Aorta (tissue), 5 donors: ENCODE data around the gene HYCC1. TPM values are rescaled to one million over a fixed set of nuclear protein-coding genes. Genes with fewer than 3 reads are reported as not detected.

Experiments used
- ATAC-seq: fragments of 200-7000 bp; cut with Tn5 transposase; one replicate; pipeline ENCODE4 v1.9.1; 2022; ENCODE audit warnings: moderate library complexity; ENCODE audit not compliant: low FRiP score
- DNase-seq, 2 donors: peaks; one replicate each; pipeline ENCODE4 v3.0.0-alpha.2; 2020
- H3K27ac ChIP-seq, 2 donors: one replicate each; pipeline ENCODE4 v1.5.1; 2013; ENCODE audit warnings: low read length in 2 of 2, mild to moderate bottlenecking in 2 of 2, moderate library complexity in 2 of 2, control low read depth in 1 of 2, inconsistent platforms in 1 of 2, low read depth in 1 of 2
- H3K27me3 ChIP-seq, 2 donors: one replicate each; pipeline ENCODE4 v1.6.1; 2013; ENCODE audit warnings: control low read depth in 1 of 2, low read length in 1 of 2, mild to moderate bottlenecking in 1 of 2, moderate library complexity in 1 of 2; ENCODE audit not compliant: insufficient read depth in 2 of 2, control insufficient read depth in 1 of 2
- H3K36me3 ChIP-seq, 2 donors: one replicate each; pipeline ENCODE4 v1.6.1; 2013; ENCODE audit warnings: control low read depth in 1 of 2, low read length in 1 of 2, mild to moderate bottlenecking in 1 of 2; ENCODE audit not compliant: insufficient read depth in 2 of 2, control insufficient read depth in 1 of 2
- H3K4me1 ChIP-seq, 2 donors: one replicate each; pipeline ENCODE4 v1.6.1; 2013; ENCODE audit warnings: low read length in 2 of 2, control low read depth in 1 of 2, mild to moderate bottlenecking in 1 of 2, moderate library complexity in 1 of 2; ENCODE audit not compliant: insufficient read depth in 2 of 2, control insufficient read depth in 1 of 2
- H3K4me3 ChIP-seq, 2 donors: one replicate each; pipeline ENCODE4 v1.5.1; 2013; ENCODE audit warnings: low read length in 2 of 2, control low read depth in 1 of 2, mild to moderate bottlenecking in 1 of 2
- H3K9me3 ChIP-seq: one replicate; pipeline ENCODE4 v1.6.1; 2013; ENCODE audit warnings: mild to moderate bottlenecking, low read length; ENCODE audit not compliant: control insufficient read depth
- WGBS, 2 donors: extraction: QIAGEN DNeasy Blood & Tissue Kit; methylation state at CpG; one replicate each; pipeline ENCODE4 v1.1.7; 2013; 5-methylcytosine and 5-hydroxymethylcytosine counted together
- intact Hi-C, 2 donors: fragments of 100-400 bp; cut with DNase I; formaldehyde crosslinking; loops; one replicate each; pipeline versions ENCODE4 v1.14.2 to v1.15.0; 2022
- polyA plus RNA-seq, 2 donors: library from polyadenylated mRNA; stranded (reverse); fragments of 200-250 nt; gene quantifications; one replicate each; pipeline ENCODE4 v1.2.3, GENCODE V29; 2013
- total RNA-seq, 2 donors: library from RNA; stranded (reverse); fragmentation: NEBNext Ultra II Directional; extraction: Animal tissue kit (Norgen Biotek cat#: 25700); gene quantifications; one replicate each; pipeline ENCODE4 v1.2.1, GENCODE V29; 2021
- donor health status: healthy with polysubstance abuse.
- donor health status: Bipolar disorder and iron deficiency.
- donor health status: DM: no; HTN: no; CAD: no.
- donor health status: DM: no; HTN: no; CAD: no.
- donor health status: DM: yes; HTN: yes; CAD: no.

HYCC1 gene
- total and polyA plus RNA-seq, 4 donors: 21.0 to 69.3 (median 42.5) TPM

- ATAC-seq (no peak), DNase-seq (no peak)
- no peaks in the 10 kb centered on the region for H3K36me3 ChIP-seq
- no peaks in the 10 kb centered on the region for H3K9me3 ChIP-seq
- intact Hi-C loops: no loop called here
- peaks cover 0 to 8% of the 10 kb centered on the region in 2 donors for H3K4me1 ChIP-seq
- H3K4me3 ChIP-seq: no peak overlapping the region
- H3K27me3 ChIP-seq: no peaks in the 10 kb centered on the region
- 83 to 91% methylated on average over 2 of the region's 2 CpGs for WGBS, 2 donors
- H3K27ac ChIP-seq: no peak overlapping the region
These were observed 15.9 kb downstream of the HYCC1 start for GRCh38 chr7:22997871-22998518.

GRCh38 chr7:22996470-22996869 is 17.5 kb downstream of the HYCC1 start:
- Histone ChIP-seq H3K36me3 (no peaks in the 10 kb centered on the region), H3K9me3 (no peaks in the 10 kb centered on the region), H3K27me3 (no peaks in the 10 kb centered on the region), H3K4me3 (no peak overlapping the region), H3K27ac (no peak overlapping the region), H3K4me1 (peaks cover 0 to 3% of the 10 kb centered on the region in 2 donors)
- intact Hi-C loops: no loop called here
- DNase-seq: no peak
- no peak for ATAC-seq
- WGBS, 2 donors: 11 to 30% methylated on average over 1 of the region's 1 CpG

- Histone ChIP-seq H3K4me1 (peaks cover 0 to 3% of the 10 kb centered on the region in 2 donors), H3K27me3 (no peaks in the 10 kb centered on the region), H3K27ac (no peak overlapping the region), H3K4me3 (no peak overlapping the region), H3K36me3 (no peaks in the 10 kb centered on the region), H3K9me3 (no peaks in the 10 kb centered on the region)
- intact Hi-C loops: no loop called here
- ATAC-seq (no peak), DNase-seq (no peak)
- 91 to 98% methylated on average over 2 of the region's 2 CpGs for WGBS, 2 donors
These were observed 18.9 kb downstream of the HYCC1 start for GRCh38 chr7:22995011-22995410.

GRCh38 chr7:22992874-22993840 is 20.8 kb downstream of the HYCC1 start:
- no peak for DNase-seq
- H3K36me3 ChIP-seq: no peaks in the 10 kb centered on the region

GRCh38 chr7:22990588-22990949 is 23.4 kb downstream of the HYCC1 start:
- H3K27ac ChIP-seq: no peak overlapping the region
- no peaks in the 10 kb centered on the region for H3K9me3 ChIP-seq
- no peaks in the 10 kb centered on the region for H3K27me3 ChIP-seq
- no peak for DNase-seq
- no peaks in the 10 kb centered on the region for H3K4me1 ChIP-seq
- 41 to 60% methylated on average over 1 of the region's 1 CpG for WGBS, 2 donors
- H3K4me3 ChIP-seq: no peak overlapping the region
- no peaks in the 10 kb centered on the region for H3K36me3 ChIP-seq
- ATAC-seq: no peak
- intact Hi-C loops: no loop called here

More at GRCh38 chr7:22992874-22993840, 20.8 kb downstream of the HYCC1 start:
- H3K4me1 ChIP-seq: no peaks in the 10 kb centered on the region
- ATAC-seq: no peak
- intact Hi-C loops: no loop called here
- H3K9me3 ChIP-seq: no peaks in the 10 kb centered on the region
- no peak overlapping the region for H3K27ac ChIP-seq
- 92 to 93% methylated on average over 3 of the region's 3 CpGs for WGBS, 2 donors
- no peaks in the 10 kb centered on the region for H3K27me3 ChIP-seq
- H3K4me3 ChIP-seq: no peak overlapping the region

- 83 to 84% methylated on average over 3 of the region's 3 CpGs for WGBS, 2 donors
- Histone ChIP-seq H3K4me3 (no peak overlapping the region), H3K36me3 (no peaks in the 10 kb centered on the region), H3K4me1 (no peaks in the 10 kb centered on the region), H3K27me3 (no peaks in the 10 kb centered on the region), H3K9me3 (no peaks in the 10 kb centered on the region), H3K27ac (no peak overlapping the region)
- intact Hi-C loops: no loop called here
- ATAC-seq (no peak), DNase-seq (no peak)
These were observed 24.0 kb downstream of the HYCC1 start for GRCh38 chr7:22989643-22990587.

GRCh38 chr7:22985436-22985835 is 28.5 kb downstream of the HYCC1 start:
- DNase-seq (no peak), ATAC-seq (no peak)
- 88 to 92% methylated on average over 5 of the region's 5 CpGs for WGBS, 2 donors
- intact Hi-C loops: no loop called here
- Histone ChIP-seq H3K4me3 (no peak overlapping the region), H3K27me3 (no peaks in the 10 kb centered on the region), H3K36me3 (no peaks in the 10 kb centered on the region), H3K4me1 (peaks cover 0 to 3% of the 10 kb centered on the region in 2 donors), H3K9me3 (no peaks in the 10 kb centered on the region), H3K27ac (no peak overlapping the region)

- 96 to 98% methylated on average over 6 of the region's 6 CpGs for WGBS, 2 donors
- intact Hi-C loops: no loop called here
- Histone ChIP-seq H3K9me3 (no peaks in the 10 kb centered on the region), H3K4me1 (peaks cover 0 to 3% of the 10 kb centered on the region in 2 donors), H3K27me3 (no peaks in the 10 kb centered on the region), H3K27ac (no peak overlapping the region), H3K4me3 (no peak overlapping the region), H3K36me3 (no peaks in the 10 kb centered on the region)
- DNase-seq: no peak
- ATAC-seq: no peak
These were observed 30.6 kb downstream of the HYCC1 start for GRCh38 chr7:22983257-22983855.
